Activated T-helper 1 cell treated with Interleukin-2 at 50 U/mL for 16 hours (primary cell): Measurements from ENCODE around the gene NR6A1.

Experiments used
- DNase-seq: peaks from one replicate; pipeline ENCODE4 v3.0.0-alpha.2; 2020; ENCODE audit warnings: low read depth

Gene NR6A1

DNA sequence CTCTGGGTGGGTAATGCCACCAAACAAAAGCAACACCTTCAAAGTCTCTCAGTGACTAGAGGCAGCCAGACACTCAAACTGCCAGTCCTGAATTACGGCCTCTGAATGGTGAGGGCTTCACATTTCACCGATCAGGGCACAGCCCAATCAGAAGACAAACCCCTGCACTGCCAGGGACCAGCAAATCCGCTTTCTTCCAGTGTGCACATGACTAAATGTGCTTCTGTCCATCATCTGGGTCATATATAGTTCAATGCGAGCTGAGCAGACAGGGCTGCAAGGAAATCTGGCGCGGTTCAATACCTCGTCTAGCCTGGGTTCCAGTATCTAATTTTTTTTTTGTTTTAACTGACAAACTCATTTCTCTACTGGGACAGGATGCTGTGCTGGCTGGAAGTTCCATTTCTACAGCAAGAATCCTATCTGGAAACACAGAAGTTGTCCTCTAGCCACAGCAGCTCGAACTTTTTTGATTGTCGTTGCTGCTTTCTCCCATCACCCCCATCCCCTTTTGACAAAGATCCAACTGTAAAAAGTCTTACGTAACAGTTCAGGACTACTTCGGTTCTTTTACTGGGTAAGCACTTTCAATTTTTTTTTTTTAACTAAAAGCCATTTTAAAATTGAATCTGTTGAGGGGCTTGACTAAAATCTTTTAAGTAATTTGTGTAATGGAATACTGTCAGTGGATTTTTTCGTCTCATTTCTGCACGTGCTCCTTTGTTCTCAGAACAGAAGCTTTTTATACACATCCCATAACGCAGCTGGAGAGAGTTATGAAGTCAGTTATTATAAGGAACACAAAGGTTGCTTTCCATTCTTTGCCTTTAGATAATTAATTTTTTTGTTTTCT is 112.7 kb downstream of the NR6A1 start:
- no peak for DNase-seq

DNA sequence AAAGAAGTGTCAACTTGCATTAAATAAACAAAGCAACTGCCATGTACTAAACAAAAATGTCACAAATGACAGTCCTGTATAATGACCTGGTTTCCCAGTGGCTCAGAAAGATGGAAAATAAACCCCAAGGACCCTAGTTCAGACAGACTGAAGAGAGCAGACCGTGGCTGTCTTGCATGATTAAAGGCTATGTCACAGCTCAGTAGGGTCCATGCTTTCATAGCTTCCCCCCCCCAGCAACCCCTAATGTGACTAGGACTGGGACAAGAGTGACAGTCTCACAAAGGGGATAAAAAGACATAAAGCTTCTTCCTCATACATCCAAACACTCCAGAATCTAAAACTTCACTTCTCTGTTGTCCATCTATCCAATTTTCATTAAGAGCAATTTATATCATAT is 113.6 kb downstream of the NR6A1 start:
- no peak for DNase-seq

DNA sequence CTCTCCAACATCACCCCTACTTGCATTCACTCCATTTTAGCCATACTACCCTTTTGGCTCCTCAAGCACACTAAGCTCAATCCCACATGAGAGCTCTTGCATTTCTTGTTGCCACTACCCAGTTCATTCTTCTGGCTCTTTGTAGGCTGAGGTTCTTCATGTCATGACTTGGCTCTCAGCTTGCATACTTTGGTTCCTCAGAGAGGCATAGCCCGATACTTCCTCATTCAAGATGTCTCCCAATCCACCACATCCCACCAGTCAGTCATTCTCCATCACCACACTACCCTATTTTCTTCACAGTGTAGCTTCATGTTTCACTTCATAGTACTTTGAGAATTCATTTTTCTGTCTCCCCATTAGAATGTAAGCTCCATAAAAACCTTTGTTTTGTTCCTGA is 116.7 kb downstream of the NR6A1 start:
- DNase-seq = no peak

DNA sequence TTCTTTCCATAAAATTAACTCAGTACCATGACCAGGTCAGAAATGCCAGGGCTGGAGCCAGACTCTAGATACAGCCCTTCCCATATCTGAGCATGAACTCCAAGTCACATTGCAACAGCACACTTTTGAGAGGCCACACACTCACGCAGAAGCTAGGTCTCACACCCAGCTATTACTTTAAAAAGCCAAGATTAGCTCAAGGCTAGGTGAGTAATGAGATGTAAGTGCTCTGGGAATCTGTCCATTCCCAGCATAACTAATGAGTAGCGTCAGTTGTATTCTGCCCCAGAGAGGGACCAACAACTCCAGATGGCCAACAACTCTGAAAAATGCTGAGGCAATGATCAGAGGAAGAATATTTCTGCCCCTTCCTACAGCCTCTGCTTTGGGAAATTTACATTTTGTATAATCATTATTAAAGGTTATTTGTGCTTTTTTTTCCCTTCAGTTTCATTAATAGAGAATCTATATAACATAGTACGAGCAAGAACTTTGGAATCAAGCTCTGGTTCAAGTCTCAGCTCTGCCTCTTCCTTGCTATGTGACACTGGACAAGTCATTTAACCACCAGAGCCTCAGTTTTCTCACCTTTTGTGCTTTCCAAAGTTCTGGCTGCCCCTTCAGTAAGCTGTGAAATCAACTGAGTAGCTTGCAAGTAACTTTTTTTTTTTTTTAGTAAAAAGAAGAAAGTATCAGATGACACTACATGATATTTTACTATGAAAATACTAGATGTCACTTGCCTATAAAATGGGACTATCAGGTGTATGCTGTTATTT is 118.3 kb downstream of the NR6A1 start:
- DNase-seq = no peak

DNA sequence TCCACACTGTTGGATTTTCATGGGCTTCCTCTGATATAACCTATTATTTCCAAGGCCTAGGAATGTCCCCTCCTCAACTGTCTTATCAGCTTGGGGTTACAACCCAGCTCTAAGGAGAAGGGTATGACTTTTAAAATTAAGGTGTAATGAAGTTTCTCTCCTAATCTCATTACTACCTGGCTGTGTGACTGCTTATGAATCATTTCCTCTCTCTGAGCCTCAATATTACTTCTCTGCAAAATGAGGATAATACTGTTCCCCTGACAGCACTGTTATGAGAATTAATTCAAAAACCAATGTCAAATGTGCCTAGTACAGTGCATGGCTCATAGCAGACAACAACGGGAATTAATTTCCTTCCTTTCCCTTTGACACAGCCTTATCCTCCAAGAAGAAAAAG is 118.9 kb downstream of the NR6A1 start:
- no peak for DNase-seq

DNA sequence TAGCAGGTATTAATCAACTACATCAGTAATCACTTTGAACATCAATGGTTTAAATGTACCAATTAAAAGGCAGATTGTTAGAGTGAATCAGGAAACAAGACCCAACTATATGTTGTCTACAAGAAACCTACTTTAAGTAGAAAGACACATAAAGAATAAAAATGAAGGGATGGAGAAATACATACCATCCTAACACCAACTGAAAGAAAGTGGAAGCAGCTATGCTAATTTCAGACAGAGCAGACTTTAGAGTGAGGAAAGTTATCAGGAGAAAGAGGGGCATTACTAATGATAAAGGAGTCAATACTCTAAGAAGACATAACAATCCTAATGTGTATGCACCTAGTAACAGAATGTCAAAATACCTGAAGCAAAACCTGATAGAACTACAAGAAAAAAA is 125.8 kb downstream of the NR6A1 start:
- DNase-seq = no peak

DNA sequence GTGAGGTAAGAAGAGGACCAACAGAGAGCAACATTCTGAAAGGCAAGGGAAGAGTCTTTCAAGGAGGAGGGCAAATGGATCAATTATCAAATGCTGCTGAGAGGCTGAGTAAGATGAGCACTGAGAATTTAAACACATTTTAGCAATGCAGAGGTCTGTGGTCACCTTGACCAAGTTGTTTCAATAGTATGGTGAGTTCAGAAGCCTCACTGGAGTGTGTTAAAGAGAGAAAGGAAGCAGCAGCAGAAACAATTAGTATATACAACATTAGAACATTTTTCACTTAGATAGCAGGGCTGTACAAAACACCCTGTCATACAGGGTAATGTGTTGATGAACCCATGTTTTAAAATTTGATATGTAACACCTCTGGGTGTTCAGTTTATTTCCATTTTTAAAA is 131.5 kb downstream of the NR6A1 start:
- no peak for DNase-seq

DNA sequence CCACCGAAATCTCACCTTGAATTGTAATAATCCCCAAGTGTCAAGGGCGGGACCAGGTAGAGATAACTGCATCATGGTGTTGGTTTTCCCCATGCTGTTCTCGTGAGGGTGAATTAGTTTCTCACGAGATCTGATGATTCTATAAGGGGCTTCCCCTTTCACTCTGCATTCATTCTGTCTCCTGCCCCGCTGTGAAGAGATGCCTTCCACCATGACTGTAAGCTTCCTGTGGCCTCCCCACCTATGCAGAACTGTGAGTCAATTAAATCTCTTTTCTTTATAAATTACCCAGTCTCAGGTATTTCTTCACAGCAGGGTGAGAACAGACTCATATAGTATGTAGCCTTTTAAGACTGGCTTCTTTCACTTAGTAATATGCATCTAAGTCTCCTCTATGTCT is 135.8 kb downstream of the NR6A1 start:
- DNase-seq = no peak

DNA sequence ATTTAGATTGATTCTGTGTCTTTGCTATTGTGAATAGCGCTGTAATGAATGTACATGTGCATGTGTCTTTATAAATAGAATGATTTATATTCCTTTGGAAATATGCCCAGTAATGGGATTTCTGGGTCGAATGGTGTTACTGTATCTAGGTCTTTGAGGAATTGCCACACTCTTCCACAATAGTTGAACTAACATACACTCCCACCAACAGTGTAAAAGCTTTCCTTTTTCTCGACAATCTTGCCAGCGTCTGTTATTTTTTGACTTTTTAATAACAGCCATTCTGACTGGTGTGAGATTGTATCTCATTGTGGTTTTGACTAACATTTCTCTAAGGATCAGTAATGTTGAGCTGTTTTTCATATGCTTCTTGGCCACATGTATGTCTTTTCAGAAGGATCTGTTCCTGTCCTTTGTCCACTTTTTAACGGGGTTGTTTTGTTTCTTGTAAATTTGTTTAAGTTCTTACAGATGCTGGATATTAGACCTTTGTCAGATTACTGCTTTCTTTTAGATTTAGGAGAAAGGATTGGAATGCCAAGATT is 139.0 kb downstream of the NR6A1 start:
- no peak for DNase-seq

DNA sequence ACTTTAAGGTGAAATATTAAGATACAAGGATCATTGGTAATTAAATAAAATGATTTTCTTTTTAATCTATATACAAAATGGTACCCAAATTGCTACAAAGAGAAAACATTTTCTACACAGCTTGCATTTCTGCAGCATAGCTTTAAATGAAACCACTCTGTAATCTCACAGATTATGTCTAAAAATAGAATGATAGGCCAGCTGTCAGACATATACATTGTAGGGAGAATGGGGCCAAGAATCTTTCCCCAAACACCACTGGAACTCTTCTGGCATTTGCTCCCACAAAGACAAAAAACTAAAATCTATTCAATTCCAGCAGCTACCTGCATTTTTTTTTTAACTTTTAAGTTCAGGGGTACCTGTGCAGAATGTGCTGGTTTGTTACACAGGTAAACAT is 139.8 kb downstream of the NR6A1 start:
- no peak for DNase-seq

DNA sequence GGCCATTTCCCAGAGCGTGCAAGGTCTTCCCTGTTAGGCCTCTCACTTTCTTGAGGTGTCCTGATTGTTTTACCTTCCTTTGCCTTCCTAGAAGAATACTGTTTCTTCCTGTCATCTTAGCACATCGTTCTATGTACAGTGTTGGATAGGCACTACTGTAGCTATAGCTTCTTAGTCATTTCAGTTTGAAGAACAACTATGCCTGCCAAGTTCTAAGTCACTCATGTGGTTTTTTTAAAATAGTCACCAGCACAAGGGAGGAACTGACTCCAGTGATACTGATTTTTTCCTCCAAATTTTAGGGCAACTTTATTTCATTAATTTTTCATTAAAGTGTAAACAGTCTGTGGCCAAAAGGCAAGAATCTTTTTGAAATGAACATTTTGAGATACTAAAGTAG is 141.5 kb downstream of the NR6A1 start:
- DNase-seq = no peak

DNA sequence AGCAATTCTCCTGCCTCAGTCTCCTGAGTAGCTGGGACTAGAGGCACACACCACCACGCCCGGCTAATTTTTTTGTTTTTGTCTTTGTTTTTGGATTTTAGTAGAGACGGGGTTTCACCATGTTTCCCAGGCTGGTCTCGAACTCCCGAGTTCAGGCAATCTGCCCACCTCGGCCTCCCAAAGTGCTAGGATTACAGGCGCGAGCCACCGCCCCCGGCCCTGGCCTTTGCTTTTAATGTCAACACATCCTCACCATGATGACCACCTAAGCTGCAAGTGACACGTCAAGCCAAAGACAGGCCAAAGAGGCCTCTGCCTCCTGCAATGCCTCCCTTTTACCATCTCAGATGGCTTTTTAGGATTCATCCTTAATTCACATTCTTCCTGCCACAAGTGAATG is 142.4 kb downstream of the NR6A1 start:
- no peak for DNase-seq

DNA sequence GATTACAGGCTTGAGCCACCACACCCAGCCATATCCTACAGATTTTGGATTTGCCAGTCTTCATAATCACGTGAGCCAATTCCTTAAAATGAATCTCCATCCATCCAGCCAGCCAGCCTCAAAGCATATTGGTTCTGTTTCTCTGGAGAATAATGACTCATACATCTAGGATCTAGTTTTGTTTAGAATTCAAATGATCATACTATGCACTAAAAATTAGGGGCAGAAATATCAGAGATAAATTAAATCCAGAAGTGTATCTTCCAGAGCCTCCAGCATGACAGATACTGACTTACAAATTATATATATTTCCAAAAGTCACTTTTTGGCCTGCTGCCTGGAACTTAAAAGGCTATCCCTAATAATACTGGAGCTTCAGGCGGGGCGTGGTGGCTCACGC is 144.8 kb downstream of the NR6A1 start:
- no peak for DNase-seq

DNA sequence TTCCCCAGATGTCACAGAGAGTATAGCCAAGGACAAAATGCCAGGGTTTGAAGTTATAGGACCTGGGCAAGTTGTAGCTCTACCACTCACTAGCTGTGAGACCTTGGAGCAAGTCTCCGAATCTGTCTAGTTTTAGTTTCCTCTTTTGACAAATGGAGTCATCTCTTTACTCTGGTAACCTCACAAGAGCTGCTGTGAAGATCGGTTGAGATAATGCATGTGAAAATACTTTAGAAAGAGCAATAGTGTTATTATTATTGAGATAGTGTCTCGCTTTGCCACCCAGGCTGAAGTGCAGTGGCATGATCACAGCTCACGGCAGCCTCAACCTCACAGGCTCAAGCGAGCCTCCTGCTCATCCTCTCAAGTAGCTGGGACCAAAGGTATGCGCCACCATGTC is 146.0 kb downstream of the NR6A1 start:
- no peak for DNase-seq

DNA sequence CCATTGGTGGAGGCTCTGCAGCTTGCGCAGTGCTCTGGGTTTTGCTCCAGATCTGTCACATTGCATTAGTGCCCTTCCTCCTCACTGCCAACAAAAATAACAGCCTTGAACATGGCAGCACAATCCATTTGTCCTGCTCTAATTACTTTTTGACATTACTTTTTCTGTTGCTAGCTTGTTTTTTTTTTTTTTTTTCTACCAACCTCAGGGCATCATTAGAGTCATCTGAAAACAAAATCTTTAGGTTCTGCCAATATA is 146.4 kb downstream of the NR6A1 start:
- no peak for DNase-seq

DNA sequence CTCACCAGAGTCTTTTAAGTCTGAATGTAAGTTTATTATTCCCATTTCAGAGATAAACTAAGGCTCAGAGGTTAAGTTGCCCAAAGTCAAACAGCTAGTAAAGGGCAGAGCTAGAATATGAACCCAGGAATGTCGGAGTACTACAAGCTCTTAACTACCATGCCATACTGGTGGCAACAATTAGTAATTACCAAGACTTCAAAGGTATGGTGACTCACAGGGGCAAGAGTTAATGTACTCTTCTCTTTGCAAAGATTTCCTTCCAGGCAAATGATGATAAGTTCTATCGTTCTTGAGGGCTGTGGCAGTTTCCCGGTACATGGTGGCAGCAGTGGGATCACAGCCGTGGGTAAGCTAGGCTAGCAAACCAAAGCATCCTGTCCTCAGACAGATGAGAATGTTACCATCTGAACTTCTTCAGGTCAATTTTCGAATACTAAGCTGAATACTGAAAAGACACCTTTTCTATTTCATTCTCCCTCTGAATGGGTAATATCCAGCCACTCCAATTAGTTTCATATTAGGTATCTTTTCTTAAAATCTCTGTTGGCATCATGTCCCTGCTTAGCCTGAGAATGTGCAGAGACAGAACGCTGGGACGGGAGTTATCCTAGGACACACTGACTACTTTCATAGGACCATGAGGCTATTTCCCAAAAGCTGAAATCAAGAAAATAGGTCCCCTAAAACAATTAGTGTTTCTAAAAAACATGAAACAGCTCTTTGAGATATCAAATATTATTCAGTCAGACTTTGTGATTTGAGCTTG is 147.0 kb downstream of the NR6A1 start:
- DNase-seq = no peak

DNA sequence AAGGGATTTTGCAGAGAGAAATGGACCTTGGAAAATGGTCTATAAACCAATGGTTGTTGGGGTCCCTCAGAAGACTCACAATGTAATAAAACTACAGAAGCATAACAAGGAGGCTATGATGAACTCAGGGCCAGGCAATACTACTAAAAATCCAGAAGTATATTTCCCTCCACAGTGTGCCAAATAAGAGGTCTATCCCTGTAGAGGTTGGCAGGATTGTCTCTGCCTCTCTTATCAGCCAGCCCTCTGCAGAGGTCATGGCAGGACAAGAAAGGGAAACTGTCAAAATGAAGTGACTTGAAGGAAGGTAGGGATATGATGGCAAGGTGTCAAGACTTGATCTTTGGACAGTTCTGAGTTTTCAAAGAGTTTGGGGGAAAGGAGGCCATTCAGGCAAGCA is 148.2 kb downstream of the NR6A1 start:
- no peak for DNase-seq

DNA sequence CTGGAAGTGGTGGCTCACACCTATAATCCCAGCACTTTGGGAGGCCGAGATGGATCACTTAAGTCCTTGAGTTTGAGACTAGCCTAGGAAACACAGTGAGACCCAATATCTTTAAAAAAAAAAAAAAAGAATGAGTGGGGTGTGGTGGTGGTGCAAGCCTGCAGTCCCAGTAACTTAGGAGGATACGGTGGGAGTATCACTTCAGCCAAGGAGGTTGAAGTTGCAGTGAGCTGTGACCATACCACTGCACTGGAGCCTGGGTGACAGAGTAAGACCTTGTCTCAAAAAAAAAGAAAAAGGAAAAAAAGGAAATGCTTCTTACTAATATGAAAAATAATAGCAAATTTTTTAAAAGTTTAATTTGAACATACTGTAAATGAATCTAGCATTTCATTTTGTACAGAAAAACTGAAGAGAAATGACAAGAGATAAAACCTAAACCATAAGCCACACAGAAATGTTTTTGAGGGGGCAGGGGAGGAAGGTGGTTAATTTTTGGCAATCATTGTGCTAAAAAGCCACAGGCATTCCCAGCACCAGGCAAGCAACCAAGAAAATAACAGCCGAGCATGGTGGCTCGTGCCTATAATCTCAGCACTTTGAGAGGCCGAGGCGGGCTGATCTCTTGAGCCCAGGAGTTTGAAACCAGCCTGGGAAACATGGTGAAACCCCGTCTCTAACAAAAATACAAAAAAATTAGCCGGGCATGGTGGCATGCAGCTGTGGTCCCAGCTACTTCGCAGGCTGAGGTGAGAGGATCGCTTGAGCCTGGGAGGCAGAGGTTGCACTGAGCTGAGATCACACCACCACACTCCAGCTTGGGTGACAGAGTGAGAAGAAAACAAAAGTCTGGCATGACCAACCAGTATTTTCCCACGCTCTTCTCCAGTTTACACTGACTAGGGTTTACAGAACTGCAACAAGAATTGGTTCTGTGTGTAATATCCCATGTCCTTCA is 149.5 kb downstream of the NR6A1 start:
- DNase-seq = no peak

DNA sequence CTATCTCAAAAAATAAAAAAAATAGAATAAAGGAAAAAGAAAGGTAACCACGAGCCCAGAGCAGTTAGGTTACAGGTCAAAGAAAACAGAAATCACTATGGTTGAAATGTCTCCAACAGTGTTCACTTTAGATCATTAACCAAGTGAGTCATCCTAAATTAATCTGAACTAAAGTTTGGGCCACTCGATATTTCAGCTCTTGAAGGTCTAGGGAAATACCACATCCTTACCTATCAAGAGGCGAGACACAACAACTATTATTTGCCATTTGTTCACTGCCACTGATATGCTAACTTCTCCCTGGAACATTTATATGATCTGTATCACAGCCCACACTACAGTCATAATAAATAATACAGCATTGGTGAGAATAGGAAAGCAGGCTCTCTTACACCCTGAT is 152.6 kb downstream of the NR6A1 start:
- DNase-seq = no peak

DNA sequence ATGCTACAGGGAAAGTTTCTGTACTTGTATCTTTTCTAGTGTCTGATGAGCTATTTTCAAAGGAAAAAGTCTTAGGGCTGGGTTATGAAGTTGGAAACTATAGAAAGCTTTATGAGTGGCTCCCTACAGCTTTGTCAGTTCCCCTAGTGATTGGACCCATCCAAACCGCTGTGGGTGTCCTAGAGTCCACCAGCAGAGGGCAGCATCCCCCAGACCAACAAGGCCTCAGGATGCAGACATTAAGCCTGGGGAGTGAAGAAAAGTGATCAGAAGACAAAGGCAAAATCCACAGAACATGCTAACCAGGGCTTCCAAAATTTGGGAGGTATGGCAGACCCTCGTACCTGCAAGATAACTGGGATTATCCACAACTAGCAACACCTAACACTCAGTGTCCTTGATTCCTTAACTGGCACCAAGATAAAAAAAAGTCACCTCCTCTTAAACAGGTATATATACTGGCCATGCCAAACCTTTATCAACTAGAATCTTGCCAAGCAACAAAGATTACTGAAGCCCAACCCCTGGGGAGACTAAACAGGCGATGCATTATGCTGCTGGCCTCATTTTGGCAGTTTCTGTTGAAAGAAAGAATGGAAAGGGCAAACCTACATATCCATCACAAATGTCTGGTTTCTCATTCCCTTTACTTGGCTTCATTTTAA is 153.5 kb downstream of the NR6A1 start:
- DNase-seq = peak; percentile 26

DNA sequence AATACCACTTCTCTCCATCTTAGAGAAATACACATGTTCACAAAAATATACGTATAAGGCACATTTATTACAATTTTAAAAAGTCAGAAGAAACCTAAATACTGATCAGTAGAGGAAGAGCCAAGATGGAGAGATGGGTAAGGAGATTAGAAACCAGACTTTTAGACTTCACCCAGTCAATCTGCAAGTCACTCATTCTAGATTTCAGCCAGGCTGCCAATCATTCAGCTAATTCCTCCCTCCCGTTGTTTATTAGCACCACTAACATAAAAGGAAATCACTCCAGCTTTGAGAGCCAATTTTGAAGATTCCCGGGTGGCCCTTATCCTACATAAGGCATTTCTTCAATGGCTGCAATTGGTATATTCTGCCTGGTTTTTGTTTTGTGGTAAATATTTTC is 154.2 kb downstream of the NR6A1 start:
- no peak for DNase-seq
